Endothelial cell of umbilical vein (primary cell): Measurements from ENCODE around the gene MAFB. TPM values are rescaled to one million over a fixed set of nuclear protein-coding genes. Genes with fewer than 3 reads are reported as not detected.

ENCODE experiments used
- BruUV-seq: library from RNA; stranded (reverse); fragments of 400-500 nt; replicated peaks from 2 replicates; lab custom pipeline; 2021; lab: Mats Ljungman, UMichigan
- CTCF ChIA-PET: fragments of 300-600, 350-600 bp; sonication (Branson Sonifier 250); formaldehyde crosslinking; loops from one replicate; lab custom pipeline; 2021; ENCODE audit warnings: antibody characterized with exemption, inconsistent platforms; lab: Charles Lee
- POLR2A ChIA-PET: fragments of 300-600, 350-600 bp; sonication (Branson Sonifier 250); formaldehyde crosslinking; loops from one replicate; lab custom pipeline; 2021; ENCODE audit warnings: antibody characterized with exemption, inconsistent platforms; lab: Charles Lee
- DNase-seq: peaks from one replicate; pipeline ENCODE4 v3.0.0-alpha.2; 2011; ENCODE audit warnings: low read depth, low spot score
- FAIRE-seq: peaks from 2 replicates; lab custom pipeline; 2011; peaks lifted over from hg19 to GRCh38; lab: Jason Lieb, UNC
- H2AFZ ChIP-seq: 2 replicates; pipeline ENCODE4 v1.6.0; 2012; ENCODE audit warnings: low read depth, low read length, control low read depth, inconsistent platforms
- H3K27ac ChIP-seq: 2 replicates; pipeline ENCODE4 v1.5.1; 2011; ENCODE audit warnings: low read depth, mild to moderate bottlenecking, control low read depth, low read length, moderate library complexity; ENCODE audit not compliant: insufficient read depth
- H3K27me3 ChIP-seq, 2 experiments: 2 replicates each; pipeline versions ENCODE4 v1.6.0 to v1.6.1; 2011; ENCODE audit warnings: low read length in 2 of 2, mixed read lengths in 1 of 2; ENCODE audit not compliant: control insufficient read depth in 2 of 2, insufficient read depth in 2 of 2
- H3K36me3 ChIP-seq, 2 experiments: 2 replicates in 1 of 2; 3 replicates in 1 of 2; pipeline ENCODE4 v1.5.1; 2011; ENCODE audit warnings: low read length in 2 of 2, mild to moderate bottlenecking in 1 of 2, moderate library complexity in 1 of 2; ENCODE audit not compliant: control insufficient read depth in 2 of 2, insufficient read depth in 2 of 2; ENCODE audit errors: extremely low read depth in 1 of 2
- H3K4me1 ChIP-seq: 3 replicates; pipeline ENCODE4 v1.5.1; 2011; ENCODE audit warnings: mild to moderate bottlenecking, low read length; ENCODE audit not compliant: control insufficient read depth, insufficient read depth; ENCODE audit errors: extremely low read depth
- H3K4me2 ChIP-seq: 2 replicates; pipeline ENCODE4 v1.6.1; 2011; ENCODE audit warnings: low read length, control low read depth, mixed read lengths; ENCODE audit not compliant: insufficient read depth
- H3K4me3 ChIP-seq, 3 experiments: fragments of 200-600 bp in 1 of 3; sonication (generic), shearing (Covaris generic) in 1 of 3; replicated peaks in 1 of 3; 2 replicates each; pipeline ENCODE4 v1.5.1; 2011 to 2016; ENCODE audit warnings: control low read depth in 3 of 3, low read length in 3 of 3, mild to moderate bottlenecking in 2 of 3, inconsistent platforms in 1 of 3, low read depth in 1 of 3, moderate library complexity in 1 of 3; ENCODE audit not compliant: insufficient read depth in 1 of 3
- H3K79me2 ChIP-seq: 2 replicates; pipeline ENCODE4 v1.6.0; 2012; ENCODE audit warnings: low read length, inconsistent platforms; ENCODE audit not compliant: control insufficient read depth, insufficient read depth
- H3K9ac ChIP-seq: replicated peaks from 2 replicates; pipeline ENCODE3; 2011; ENCODE audit warnings: low read length, control low read depth; ENCODE audit not compliant: insufficient read depth; ENCODE audit errors: extremely low read depth
- H3K9me1 ChIP-seq: replicated peaks from 3 replicates; pipeline ENCODE4 v1.6.0; 2011; ENCODE audit warnings: mild to moderate bottlenecking, low read length; ENCODE audit not compliant: control insufficient read depth, insufficient read depth; ENCODE audit errors: extremely low read depth
- H3K9me3 ChIP-seq: replicated peaks from 2 replicates; pipeline ENCODE4 v1.5.1; 2012; ENCODE audit warnings: low read length, inconsistent platforms; ENCODE audit not compliant: control insufficient read depth, insufficient read depth
- H4K20me1 ChIP-seq: replicated peaks from 2 replicates; pipeline ENCODE3; 2011; ENCODE audit warnings: mild to moderate bottlenecking, low read length; ENCODE audit not compliant: control insufficient read depth, insufficient read depth; ENCODE audit errors: extremely low read depth
- CTCF ChIP-seq, 2 donors: IDR thresholded peaks; 1 replicate in 1 of 2; 2 replicates in 1 of 2; pipeline ENCODE4 v1.5.1; 2011; ENCODE audit warnings: low read length in 2 of 2, mild to moderate bottlenecking in 2 of 2, moderate library complexity in 2 of 2, control low read depth in 1 of 2, inconsistent platforms in 1 of 2, low read depth in 1 of 2; ENCODE audit not compliant: insufficient read depth in 1 of 2; ENCODE audit errors: extremely low read depth in 1 of 2
- EZH2 ChIP-seq: IDR thresholded peaks from 2 replicates; pipeline ENCODE4 v1.6.1; 2012; ENCODE audit warnings: borderline replicate concordance, low read depth, mild to moderate bottlenecking, moderate library complexity, low read length, inconsistent platforms; ENCODE audit not compliant: severe bottlenecking
- FOS ChIP-seq: IDR thresholded peaks from 2 replicates; pipeline ENCODE4 v1.6.1; 2011; ENCODE audit warnings: mild to moderate bottlenecking, low read length, moderate library complexity, borderline replicate concordance; ENCODE audit not compliant: insufficient read depth
- GATA2 ChIP-seq: IDR thresholded peaks from 2 replicates; pipeline ENCODE4 v1.7.0; 2011; ENCODE audit warnings: low read depth, mild to moderate bottlenecking, moderate library complexity, mixed read lengths, low read length; ENCODE audit not compliant: insufficient read length, insufficient read depth
- MAX ChIP-seq: IDR thresholded peaks from 2 replicates; pipeline ENCODE4 v1.6.1; 2011; ENCODE audit not compliant: insufficient read depth, insufficient read length
- POLR2AphosphoS5 ChIP-seq: IDR thresholded peaks from 2 replicates; pipeline ENCODE4 v1.6.1; 2012; ENCODE audit warnings: low read depth, mild to moderate bottlenecking, control low read depth, low read length, moderate library complexity; ENCODE audit not compliant: insufficient read depth
- dilution Hi-C: fragments of 300-500 bp; cut with MboI; formaldehyde crosslinking; loops from one replicate; pipeline ENCODE4 v1.15.0; 2019; ENCODE audit warnings: low sequenced_read_pairs; ENCODE audit not compliant: extremely low pct_ligation_motif_present
- intact Hi-C: fragments of 100-400 bp; cut with micrococcal nuclease; formaldehyde crosslinking; loops from one replicate; pipeline ENCODE4 v1.10.0; 2022
- polyA plus RNA-seq, 4 experiments: library from polyadenylated mRNA; depleted of rRNA in 3 of 4; stranded (reverse) in 3 of 4; unstranded in 1 of 4; fragments of >200 nt; gene quantifications; 2 replicates each; pipeline versions ENCODE4 v1.2.1 to v1.2.3, GENCODE V29; 2011 to 2012; ENCODE audit warnings: missing spikeins in 1 of 4
- total RNA-seq: library from RNA; stranded (reverse); gene quantifications from 2 replicates; pipeline ENCODE4 v1.2.3, GENCODE V29; 2021

The MAFB gene
- total and polyA plus RNA-seq, 2 donors (not counting 3 experiments of a cell fraction or from before 2014, with no cell fraction given), result 1.8 to 3.4 TPM

GRCh38 chr20:40728470-40728869 lies 39.4 kb upstream of the MAFB start:
- ChIA-PET CTCF (interaction anchor here (0.9 to 2.9 kb wide), 4 partner anchors 8 to 235 kb away, joined by 3 to 14 read pairs (median 4); no protein-coding TSS in a partner anchor), POLR2A (no interaction called here)
- TF ChIP-seq EZH2 (no peak), CTCF (IDR thresholded peaks at IDR 0.05; ENCODE audit: extremely low read depth in 1 of 2, insufficient read depth in 1 of 2, low read depth in 1 of 2, low read length in 2 of 2) (peak; percentile 7 to 14)
- intact Hi-C loops (no loop called here), dilution Hi-C loops (no loop called here)
- Histone ChIP-seq H3K9ac (no peak overlapping the region), H3K79me2 (no peaks in the 10 kb centered on the region), H3K36me3 (no peaks in the 10 kb centered on the region), H3K4me2 (no peak overlapping the region), H4K20me1 (no peaks in the 10 kb centered on the region), H3K4me3 (no peak overlapping the region), H2AFZ (no peak overlapping the region), H3K27me3 (peaks cover 4 to 13% of the 10 kb centered on the region in 2 experiments), H3K27ac (no peak overlapping the region), H3K9me3 (no peaks in the 10 kb centered on the region), H3K9me1 (no peaks in the 10 kb centered on the region), H3K4me1 (no peaks in the 10 kb centered on the region)
- DNase-seq (no peak), FAIRE-seq (no peak)
- no TSS peak for BruUV-seq

- no peaks in the 10 kb centered on the region for H3K36me3 ChIP-seq
- H3K4me3 ChIP-seq, result no peak overlapping the region
- DNase-seq (no peak), FAIRE-seq (no peak)
- no peak overlapping the region for H2AFZ ChIP-seq
- dilution Hi-C loops (no loop called here), intact Hi-C loops (no loop called here)
- no peaks in the 10 kb centered on the region for H4K20me1 ChIP-seq
- H3K27me3 ChIP-seq, result peaks cover 6 to 13% of the 10 kb centered on the region in 2 experiments
- ChIA-PET CTCF (interaction anchor here (2.9 kb wide), 1 partner anchor 235 kb away, joined by 14 read pairs; no protein-coding TSS in a partner anchor), POLR2A (no interaction called here)
- no peaks in the 10 kb centered on the region for H3K79me2 ChIP-seq
- BruUV-seq, result no TSS peak
- H3K9ac ChIP-seq, result no peak overlapping the region
- H3K27ac ChIP-seq, result no peak overlapping the region
- H3K9me1 ChIP-seq, result no peaks in the 10 kb centered on the region
- TF ChIP-seq GATA2, result no peak
- no peak for TF ChIP-seq POLR2AphosphoS5
- no peak for TF ChIP-seq FOS
- TF ChIP-seq MAX, result no peak
- no peak overlapping the region for H3K4me2 ChIP-seq
- no peaks in the 10 kb centered on the region for H3K4me1 ChIP-seq
- no peaks in the 10 kb centered on the region for H3K9me3 ChIP-seq
Measured at GRCh38 chr20:40727960-40728359, 38.9 kb upstream of the MAFB start.
